ENCODE measurements around the gene WDR62.

Gene WDR62

DNA sequence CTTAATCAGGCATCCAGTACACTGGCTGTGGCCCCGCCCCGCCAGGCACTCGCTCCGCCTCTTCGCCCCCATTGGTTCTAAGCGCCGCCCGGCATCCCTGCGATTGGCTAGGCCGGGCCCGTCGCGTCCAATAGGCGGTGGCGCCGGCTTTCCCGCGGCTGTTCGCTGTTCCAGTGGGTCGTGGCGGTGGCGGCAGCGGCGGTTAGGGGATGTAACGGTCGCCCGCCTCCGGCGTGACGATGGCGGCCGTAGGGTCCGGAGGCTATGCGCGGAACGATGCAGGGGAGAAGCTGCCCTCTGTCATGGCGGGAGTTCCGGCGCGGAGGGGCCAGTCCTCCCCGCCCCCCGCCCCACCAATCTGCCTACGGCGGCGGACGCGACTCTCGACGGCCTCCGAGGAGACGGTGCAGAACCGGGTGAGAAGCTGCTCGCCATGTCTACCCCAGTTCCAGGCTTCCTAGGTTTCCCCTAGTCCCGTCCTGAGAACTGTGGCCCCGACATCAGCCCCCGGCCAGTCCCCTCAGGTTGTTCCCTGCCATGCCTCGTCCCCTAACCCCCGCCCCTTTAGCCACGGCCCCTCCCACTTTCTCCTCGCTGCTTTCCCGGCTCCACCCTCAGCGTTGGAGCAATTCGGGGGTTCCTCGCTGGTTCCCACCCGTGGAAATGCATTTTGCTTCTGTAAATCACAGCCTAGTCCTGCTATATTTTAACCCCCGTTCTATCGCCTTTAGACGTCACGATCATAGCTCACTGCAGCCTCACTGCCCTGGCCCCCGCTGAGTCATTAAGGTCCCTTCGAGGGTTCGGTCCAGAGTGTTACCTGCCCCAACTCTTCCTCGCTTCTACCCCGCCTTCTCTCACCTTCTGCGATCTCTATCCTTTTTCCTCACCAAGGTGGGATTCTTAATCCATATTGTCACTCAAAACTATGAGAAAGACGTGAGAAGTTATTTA, at the start of gene WDR62:
WDR62 (plus strand) TSS at position 165 of the 954 bp plus-strand sequence; CDS start at position 240, 75 bp downstream.
- peak; percentile 93 for DNase-seq (ENCODE audit: low read depth)

DNA sequence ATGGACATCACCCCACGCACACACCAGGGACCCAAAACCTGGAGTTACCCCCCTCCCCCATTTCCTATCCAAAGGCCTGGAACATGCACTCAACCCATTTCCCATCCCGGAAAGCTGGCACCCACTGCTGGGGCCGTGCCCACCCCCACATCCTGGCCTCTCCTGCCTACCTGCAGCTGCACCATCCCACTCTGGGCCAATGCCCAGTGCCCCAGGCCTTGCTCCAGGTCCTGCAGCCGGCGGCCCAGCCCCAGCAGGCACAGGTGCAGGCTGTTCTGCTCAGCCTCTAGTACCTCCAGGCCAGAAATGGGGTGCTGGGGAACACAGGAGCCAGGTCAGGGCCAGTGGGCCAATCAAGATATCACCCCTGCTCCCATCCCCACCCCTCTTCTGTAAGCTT, 47.7 kb upstream of the WDR62 start:
- no peak for DNase-seq (ENCODE audit: low read depth)

DNA sequence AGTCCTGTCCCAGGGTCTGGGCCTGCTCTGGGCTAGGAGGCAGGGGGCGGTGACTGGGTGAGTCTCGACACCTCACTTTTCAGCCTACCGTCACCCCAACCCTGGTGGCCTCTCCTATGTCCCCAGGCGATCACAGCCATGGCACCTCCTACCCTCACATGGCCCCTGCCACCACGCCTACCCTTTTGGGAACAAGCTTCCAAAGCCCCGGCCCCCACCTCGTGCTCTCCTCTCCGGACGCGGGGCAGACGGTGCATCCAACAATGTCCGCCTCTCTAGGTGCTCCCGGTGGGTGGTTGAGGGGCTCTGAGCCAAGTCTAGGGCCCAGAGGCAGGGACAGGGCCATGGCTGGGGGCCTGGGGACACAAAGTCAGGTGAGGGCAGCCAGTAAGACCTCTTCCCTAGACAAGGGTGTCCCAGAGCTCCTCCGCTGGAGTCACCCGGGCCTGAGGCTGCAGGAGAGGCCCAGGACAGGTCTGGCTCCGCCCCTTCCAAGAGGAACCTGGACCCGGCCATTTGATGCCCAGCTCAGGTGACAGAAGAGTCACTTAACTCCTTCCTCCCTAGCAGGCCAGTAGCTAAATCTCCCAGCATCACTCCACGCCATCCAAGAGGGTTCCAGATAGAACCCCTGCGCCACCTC, 46.2 kb upstream of the WDR62 start, which contains the start of gene SYNE4:
SYNE4 (minus strand) TSS at position 478 of the 643 bp plus-strand sequence; CDS start at position 346, 132 bp downstream.
- DNase-seq (ENCODE audit: low read depth): no peak

DNA sequence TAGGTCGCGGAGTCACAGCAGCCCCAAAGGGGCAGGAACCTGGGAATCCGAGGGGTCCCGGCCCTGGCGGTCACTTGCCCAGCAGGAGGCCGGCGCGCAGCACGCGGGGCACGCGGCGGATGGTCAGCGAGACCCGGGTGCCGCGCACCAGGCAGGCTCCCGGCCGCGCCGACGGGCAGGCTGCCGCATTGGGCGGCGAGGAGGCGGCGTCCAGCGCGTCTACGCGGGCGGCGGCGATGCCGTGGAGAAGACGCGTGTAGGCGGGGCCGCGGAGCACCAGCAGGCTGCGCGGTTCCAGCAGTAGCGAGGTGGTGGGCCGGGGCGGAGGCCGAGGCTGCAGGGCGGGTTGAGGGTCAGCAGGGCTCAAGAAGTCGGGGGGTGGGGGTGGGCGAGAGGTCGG, 45.5 kb upstream of the WDR62 start:
- peak; percentile 72 for DNase-seq (ENCODE audit: low read depth)

DNA sequence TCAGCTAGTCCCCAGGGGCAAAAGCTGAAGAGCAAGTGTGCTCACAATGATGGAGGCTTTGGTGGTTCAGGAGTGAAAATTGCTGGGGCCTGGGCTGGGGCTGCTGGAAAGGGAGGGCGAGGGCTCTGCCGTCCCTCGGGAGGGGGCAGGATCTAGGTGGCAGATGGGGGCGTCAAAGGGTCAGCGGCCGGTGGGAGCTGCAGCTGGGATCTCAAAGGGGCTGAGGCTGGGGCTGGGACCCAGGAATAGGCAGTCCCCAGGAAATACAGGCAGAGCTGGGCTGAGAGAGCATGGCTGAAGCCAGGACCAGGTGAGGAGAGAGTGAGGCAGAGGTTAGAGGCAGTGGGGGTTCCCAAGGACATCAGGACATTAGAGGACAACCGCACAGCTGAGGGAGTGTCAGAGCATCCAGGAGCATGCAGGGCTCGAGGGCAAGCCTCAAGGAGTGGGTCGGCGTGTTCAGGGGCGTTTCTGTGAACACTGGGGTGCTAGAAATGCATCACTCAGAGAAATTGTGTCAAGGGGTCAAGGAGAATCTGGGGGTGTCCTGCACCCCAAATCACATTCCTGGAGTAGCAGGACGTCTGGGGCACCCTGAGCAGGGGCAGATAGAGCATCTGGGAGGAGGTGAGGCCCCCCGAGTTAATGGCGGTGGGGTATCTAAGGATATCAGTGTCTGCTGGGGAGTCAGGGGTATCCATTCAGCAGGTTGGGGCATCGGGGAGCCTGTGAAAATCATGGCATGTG, 44.9 kb upstream of the WDR62 start:
- no peak for DNase-seq (ENCODE audit: low read depth)

DNA sequence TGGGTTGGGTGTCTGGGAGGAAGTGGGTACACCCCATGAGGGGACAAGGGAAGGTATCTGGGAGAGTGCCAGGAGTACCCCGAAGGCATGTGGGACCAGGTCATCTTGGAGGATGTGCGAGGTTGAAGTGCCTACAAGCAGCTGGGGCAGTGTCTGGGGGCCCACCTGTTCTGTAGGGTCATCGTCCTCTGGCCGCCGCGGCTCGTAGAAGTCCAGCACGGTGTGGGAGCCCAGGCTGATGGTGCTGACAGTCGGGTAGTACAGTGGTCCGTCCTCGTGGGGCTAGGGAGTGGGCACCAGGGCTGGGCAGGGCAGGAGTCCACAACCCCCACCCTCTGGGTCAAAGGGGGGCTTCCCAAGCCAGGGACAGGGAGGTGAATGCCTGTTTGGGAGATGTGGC, 44.3 kb upstream of the WDR62 start:
- DNase-seq (ENCODE audit: low read depth): no peak

DNA sequence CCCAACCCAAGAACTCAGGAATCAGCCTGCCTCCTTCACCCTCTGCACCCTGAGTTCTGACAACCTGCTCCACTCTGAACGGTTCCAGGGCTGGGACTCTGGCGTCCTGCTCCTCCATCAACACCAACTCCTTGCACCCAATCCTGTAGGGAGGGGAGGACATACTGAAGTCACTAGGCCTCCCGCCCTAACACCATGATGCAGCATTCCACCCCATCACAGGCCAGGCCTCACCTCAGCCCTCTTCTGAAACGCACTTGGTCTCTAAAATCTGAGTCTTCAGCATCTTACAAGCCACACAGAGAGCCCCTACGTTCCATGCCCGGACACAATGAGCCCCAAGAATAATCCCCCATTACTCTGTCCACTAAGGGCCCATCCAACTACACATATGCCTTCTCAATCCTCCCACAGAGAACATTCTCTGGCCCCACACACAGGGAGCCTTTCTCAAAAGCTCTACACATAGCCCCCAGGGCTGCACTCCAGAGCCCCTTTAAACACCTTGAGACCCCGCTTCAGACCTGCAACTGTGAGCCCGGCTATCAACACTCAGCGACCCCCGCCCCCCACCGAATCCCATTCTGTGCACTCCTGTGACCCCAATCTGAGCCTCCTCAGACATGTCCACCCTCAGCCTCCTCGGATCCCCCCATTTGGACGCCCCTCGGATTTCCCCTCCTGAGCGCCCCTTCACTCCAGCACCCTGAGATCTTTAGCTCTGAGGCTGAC, 41.3 kb upstream of the WDR62 start:
- DNase-seq (ENCODE audit: low read depth): no peak

DNA sequence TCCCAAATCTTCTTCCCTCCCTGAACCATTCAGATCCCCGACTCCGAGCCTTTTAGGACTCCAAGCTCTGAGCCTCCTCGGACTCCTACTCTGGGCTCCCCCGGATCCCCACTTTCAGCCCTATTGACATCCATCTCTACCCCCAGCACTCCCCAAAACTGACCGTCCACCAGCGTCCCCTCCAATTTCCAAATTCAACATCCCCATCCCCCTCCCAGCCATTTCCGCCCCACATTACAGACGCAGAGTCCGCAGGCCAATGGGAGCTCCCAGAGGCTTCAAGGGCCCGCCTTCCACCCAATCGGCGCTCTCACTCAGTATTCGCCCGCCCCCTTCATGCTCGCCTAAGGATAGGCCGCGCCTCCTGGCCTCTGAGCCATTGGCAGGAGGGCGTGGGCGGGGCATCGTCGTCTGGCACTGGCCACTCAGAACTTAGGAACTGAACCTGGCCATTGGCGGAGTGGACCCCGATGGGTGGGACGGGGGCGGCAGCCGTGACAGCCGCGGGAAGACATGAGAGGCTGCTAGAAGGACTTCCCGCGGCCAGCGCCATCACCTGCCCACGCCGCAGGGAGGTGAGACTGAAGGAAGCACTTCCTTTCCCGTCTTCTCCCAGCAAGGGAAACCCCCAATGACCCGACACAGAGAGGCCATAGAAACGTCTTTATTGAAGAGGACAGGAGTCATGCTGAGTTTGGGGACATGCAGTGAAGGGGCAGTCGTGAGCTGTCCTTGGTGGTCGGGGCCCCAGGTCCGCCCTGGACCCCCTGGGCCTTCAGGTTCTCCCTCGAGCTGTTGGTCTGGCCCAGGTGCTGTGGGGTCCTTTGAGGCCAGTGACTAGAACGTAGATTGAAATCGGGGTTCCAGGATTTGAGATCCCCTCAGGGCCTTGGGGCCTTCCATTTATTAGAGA, 40.4 kb upstream of the WDR62 start, which contains the start of gene ALKBH6:
ALKBH6 (minus strand) TSS at position 202 of the 913 bp plus-strand sequence. CDS start 816 bp downstream, outside the sequence.
- DNase-seq (ENCODE audit: low read depth): peak; percentile 99

DNA sequence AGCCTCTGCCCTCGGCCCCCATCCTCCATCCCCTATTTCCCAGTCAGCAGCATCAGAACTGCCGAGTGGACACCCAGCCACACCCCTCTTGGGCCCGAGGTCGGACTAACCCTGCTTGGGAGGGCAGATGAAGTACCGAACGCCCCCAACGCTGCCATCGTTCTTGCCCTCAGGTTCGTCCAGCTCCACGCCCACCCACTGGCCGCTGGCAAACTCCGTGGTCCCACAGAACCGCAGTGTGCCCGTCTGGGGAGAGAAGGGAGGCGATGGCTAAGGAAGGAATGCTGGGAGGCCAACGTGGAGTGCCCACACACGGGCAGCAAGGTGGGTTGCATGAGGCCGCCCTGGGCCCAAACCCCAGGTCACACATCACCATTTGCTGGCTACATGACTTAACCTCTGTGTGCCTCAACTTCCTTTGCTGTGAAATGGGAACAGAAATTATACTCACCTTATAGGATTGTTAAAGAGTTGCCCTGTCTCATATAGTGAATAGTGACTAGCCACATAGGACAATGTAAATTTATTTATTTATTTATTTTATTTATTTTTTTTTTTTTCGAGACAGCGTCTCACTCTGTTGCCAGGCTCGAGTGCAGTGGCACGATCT, 35.5 kb upstream of the WDR62 start:
- DNase-seq (ENCODE audit: low read depth): no peak

DNA sequence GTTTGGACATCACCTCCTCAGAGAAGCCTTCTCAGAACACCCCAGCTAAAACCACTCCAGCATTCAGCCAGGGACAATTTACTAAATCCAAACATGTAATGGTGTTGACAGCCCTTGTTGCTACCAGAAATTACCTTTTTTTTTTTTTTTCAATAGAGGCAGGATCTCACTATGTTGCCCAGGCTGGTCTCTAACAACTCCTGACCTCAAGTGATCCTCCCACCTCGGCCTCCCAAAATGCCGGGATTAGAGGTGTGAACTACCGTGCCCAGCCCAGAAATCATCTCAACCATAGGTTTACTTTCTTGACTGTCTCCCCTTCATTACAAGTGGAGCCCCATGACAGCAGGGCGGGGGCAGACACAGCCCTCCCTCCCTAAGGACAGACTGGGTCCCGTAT, 31.3 kb upstream of the WDR62 start:
- no peak for DNase-seq (ENCODE audit: low read depth)

DNA sequence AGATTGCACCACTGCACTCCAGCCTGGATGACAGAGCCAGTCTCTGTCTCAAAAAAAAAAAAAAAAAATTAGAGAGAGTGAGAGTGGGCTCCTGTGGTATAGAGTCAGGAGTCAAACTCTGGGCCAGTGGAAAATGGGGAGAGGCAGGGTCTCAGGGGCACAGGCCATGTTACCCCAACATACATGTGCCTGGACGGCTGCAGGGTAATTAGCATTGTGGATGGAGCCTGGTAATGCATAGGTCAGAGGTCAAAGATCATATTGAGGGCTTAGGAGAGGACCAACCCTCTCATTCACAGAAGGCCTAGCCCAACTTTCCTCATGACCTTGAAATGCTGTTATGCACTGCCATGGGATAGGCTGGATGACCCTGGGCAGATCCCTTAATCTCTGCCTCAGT, 29.2 kb upstream of the WDR62 start:
- no peak for DNase-seq (ENCODE audit: low read depth)

DNA sequence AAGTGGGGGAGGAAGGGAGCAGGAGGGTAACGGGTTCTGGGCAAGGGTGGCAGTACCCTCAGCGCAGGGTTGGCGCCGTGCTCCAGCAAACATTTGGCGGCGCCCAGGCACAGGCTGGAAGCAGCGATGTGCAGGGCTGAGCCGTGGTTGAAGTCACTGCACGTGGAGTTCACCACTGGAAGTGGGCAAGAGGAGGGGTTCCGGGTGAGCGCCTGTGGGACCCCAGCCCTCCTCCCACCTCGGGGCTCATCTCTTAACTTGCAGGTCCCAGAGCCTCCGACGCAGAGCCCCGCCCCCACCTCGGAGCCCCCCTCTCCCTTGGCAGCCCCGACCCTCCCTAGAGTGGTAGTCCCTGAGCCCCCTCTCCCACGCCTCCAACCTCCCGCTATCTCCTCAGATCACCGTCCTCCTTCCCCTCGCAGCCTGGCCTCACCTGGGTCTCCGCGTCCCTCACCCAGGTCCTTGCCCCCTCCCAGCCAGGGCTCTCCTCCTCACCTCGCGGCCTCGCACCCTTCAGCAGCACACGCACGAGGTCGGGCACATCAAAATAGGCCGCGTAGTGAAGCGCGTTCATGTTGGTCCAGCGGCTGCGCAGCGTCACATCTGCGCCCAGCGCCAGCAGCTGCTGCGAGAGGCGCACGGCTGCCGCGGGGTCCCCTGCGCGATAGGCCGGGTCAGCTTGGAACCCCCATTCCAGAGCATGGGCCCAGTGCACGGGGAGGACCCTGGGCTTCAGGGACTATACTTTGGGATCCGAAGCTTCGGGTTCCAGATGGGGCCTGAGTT, 28.4 kb upstream of the WDR62 start:
- DNase-seq (ENCODE audit: low read depth): no peak

DNA sequence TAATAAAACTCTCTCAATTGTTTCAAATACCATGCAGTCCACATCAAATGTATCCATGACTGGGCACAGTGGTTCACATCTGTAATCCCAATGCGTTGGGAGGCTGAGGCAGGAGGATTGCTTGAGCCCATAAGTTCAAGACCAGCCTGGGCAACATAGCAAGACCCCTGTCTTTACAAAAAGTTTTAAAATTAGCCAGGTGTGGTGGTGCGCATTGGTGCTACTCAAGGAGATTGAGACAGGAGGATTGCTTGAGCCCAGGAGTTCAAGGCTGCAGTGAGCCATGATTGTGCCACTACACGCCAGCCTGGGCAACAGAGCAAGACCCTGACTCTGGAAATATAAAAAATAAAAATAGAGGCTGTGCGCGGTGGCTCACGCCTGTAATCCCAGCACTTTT, 27.0 kb upstream of the WDR62 start:
- no peak for DNase-seq (ENCODE audit: low read depth)

DNA sequence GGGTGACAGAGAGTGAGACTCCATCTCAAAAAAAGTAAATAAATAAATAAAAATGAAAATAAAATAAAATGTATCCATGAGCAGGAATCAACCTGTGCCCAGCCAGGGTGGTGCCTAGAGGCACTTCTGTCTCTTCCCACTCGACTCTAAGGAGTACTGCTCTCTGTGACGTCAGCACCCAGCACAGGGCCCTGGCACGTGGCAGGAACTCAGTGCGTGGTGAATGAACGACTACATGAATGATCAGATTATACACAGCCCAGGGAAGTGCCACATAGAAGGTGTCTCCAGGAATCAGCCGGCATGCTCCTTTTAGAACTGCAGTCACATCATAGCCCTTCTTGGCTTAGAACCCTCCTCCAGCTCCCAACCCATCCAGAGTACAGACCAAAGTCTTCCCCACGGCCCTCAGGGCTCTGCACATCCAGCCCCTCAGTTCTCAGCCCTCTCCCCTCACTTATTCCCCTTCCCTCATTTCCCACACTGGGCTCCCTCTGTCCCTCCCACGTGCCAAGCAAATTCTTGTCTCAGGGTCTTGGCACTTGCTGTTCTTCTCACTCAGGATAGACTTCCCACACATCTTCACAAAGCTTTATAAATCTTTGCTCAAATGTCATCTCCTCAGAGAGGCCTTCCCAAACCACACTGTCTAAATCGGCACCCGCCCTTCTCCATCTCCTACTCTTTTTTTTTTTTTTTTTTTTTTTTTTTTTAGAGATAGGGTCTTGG, 26.2 kb upstream of the WDR62 start:
- DNase-seq (ENCODE audit: low read depth): no peak

DNA sequence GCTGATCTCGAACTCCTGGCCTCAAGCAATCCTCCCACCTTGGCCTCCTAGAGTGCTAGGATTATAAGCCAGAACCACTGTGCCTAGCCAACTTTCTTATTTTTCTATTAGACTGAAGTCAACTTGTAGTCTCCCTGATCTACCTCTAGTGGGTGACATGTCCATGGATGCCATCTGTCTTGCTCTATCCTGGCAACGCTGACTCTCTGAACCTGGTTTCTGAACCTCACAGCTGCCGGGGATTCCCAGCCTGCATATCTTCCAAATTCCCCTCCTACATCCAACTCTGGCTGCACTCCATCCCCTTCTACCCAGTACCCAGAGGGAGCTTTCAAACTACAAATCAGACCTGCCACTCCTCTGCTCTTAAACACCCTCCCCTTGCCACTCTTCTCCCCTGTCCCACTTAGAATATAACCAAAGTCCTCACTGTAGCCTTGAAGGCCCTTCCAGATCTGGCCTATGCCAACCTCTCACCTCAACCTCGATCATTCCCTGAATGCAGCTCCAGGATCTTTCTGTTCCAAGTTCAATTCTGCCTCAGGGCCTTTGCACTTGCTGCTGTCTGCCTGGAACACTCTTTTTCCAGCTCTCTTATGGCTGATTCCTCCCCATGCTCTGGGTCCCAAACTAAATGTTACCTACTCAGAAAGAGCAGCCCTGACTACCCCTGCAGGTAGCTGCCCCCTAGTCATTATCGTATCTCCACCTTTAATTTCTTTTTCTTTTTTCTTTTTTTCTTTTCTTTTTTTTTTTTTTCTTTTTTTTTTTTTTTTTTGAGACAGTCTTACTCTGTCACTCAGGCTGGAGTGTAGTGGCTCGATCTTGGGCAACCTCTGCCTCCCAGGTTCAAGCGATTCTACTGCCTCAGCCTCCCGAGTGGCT, 24.2 kb upstream of the WDR62 start:
- DNase-seq (ENCODE audit: low read depth): peak; percentile 30

DNA sequence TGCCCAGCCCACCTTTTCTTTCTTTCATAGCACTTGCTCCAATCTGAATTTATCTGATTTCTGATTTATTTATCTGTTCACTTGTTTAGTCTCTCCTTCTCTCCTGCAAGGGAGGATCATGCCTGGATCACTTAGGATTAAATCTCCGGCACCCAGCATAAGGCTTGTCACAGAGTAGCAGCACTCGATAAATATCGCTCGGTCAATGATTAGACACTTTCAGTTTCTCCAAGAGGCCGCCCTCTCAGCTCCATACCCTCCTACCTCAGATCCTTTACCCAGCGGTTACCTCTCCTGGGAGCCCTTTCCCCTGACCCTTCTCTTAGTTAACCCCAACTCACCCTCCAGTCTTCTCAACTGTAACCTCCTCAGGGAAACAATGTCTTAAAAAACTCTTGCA, 23.4 kb upstream of the WDR62 start:
- DNase-seq (ENCODE audit: low read depth): no peak

DNA sequence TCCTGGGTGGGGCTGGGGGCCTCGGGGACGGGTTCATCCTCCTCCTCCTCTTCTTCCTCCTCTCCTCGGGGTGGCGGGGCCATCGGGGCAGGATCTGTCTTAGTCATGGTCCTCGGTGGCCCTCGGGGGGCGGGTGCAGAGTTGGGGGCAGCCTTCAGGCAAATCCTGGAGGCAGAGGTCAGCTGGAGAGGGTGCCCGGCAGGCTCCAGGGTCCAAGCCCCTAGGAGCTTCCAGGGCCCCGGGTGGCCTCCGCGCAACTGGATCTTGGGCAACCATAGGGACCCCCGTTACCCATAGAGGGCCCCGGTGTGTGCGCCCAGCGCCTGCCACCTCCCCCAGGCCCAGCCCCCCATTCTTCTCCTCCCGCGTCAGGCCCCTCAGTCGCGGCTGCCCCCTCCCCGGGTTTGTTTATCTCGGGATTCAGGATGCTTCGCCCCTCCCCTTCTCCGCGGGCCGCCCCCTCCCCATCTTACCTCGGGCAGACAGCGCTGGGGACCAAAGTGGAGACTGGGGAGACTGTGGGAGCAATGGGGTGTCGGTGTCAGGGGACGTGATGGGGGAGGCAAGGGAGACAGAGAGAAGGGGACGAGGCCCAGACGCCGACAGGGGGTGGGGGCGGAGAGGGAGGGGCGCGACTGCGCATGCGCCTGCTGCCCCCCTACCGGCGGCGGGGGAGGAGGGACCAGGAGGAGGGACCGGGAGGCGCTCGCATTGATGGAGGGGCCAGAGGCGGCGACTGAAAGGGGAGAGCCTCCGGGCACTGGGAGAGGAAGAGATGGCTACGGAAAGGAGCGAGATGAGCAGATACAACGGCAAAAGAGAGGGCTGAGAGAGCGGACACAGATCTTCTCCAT, 22.2 kb upstream of the WDR62 start, which contains the start of gene CLIP3:
CLIP3 (minus strand) TSS at position 623 of the 854 bp plus-strand sequence; CDS start at position 107, 516 bp downstream.
- peak; percentile 69 for DNase-seq (ENCODE audit: low read depth)
